ENCODE data around the gene HEMK1.

The HEMK1 gene

GRCh38 chr3:50615190-50615589, 45.9 kb downstream of the HEMK1 start:
- H3K27ac ChIP-seq = no peak overlapping the region
- in situ Hi-C loops (cut with HindIII; ENCODE audit: low pct_ligation_motif_present, low sequenced_read_pairs) = no loop called here
- DNase-seq = no peak
- H3K4me3 ChIP-seq (ENCODE audit: low read depth, low read length) = no peak overlapping the region
- H3K27me3 ChIP-seq (replicated peaks) = no peaks in the 10 kb centered on the region
- H3K36me3 ChIP-seq (replicated peaks) = no peaks in the 10 kb centered on the region
- TF ChIP-seq, protein P1, sequence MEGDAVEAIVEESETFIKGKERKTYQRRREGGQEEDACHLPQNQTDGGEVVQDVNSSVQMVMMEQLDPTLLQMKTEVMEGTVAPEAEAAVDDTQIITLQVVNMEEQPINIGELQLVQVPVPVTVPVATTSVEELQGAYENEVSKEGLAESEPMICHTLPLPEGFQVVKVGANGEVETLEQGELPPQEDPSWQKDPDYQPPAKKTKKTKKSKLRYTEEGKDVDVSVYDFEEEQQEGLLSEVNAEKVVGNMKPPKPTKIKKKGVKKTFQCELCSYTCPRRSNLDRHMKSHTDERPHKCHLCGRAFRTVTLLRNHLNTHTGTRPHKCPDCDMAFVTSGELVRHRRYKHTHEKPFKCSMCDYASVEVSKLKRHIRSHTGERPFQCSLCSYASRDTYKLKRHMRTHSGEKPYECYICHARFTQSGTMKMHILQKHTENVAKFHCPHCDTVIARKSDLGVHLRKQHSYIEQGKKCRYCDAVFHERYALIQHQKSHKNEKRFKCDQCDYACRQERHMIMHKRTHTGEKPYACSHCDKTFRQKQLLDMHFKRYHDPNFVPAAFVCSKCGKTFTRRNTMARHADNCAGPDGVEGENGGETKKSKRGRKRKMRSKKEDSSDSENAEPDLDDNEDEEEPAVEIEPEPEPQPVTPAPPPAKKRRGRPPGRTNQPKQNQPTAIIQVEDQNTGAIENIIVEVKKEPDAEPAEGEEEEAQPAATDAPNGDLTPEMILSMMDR (IDR thresholded peaks at IDR 0.05; ENCODE audit: low read depth, low read length, missing control alignments) = no peak

DNA sequence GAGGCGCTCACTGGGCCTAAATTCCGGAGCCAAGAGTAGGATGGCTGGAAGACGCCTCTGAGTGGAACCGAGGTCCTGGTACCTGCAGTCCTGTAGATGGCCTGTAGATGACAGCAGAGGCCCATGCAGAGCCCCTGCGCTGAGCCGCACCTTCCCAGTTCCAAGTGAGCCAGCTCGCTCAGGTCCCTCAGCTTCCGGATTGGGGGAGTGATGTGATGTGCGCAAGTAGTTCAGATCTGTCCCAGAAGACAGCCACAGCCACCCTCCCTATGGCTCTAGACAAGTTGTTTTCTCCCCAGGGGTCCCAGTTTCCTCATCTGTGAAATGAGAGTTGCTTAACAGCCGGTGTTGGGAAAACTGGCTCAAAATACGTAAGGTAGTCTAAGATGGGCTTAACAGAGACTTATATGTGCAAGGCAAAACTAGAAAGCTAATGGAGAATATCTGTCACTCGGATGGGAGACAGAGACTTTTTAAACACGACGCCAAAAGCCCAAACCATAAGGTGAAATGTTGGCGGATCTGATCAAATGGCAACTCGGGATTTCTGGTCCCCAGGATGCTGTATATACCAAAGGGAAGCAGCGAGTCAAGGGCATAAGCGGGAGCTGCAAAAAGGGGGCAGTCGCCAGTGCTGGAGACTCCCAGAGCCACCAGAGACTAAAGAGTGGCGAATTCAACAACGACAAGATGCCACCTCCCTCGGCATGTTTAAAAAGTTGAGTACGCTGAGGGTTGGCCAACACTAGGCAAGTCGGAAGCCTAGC, 46.9 kb downstream of the HEMK1 start:
- no peak overlapping the region for H3K27ac ChIP-seq
- TF ChIP-seq, protein P1 (IDR thresholded peaks at IDR 0.05; ENCODE audit: low read depth, low read length, missing control alignments) = peak; percentile 100
- peak overlapping the region; percentile 78 for H3K4me3 ChIP-seq (ENCODE audit: low read depth, low read length)
- peak; percentile 79 for DNase-seq
- in situ Hi-C loops (cut with HindIII; ENCODE audit: low pct_ligation_motif_present, low sequenced_read_pairs) = no loop called here
- H3K27me3 ChIP-seq (replicated peaks) = no peaks in the 10 kb centered on the region
- no peaks in the 10 kb centered on the region for H3K36me3 ChIP-seq (replicated peaks)

DNA sequence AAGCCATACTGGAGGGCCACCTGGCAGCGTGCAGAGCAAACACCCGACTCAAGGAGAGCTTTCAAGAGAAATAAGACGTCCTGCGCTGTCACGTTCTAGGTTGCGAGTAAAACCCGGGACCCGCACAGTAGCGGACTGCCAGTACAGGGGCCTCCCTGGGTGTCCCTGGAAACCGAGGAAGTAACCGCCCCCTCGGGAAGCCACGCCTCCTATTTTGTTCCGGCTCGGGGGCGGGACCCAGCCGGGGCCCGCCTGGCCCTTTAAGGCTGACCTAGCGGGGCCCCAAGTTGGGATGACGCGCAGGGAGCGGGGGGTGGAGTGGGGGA, 47.4 kb downstream of the HEMK1 start:
- Histone ChIP-seq H3K27me3 (replicated peaks) (no peaks in the 10 kb centered on the region), H3K36me3 (replicated peaks) (no peaks in the 10 kb centered on the region), H3K4me3 (ENCODE audit: low read depth, low read length) (peak overlapping the region; percentile 78), H3K27ac (no peak overlapping the region)
- in situ Hi-C loops (cut with HindIII; ENCODE audit: low pct_ligation_motif_present, low sequenced_read_pairs) = no loop called here
- DNase-seq = peak; percentile 79
- TF ChIP-seq, protein P1 (IDR thresholded peaks at IDR 0.05; ENCODE audit: low read depth, low read length, missing control alignments) = no peak

GRCh38 chr3:50617096-50617791, 47.9 kb downstream of the HEMK1 start, which contains the start of gene MAPKAPK3:
MAPKAPK3 (plus strand) TSS chr3:50617151; CDS start chr3:50617566, 415 bp downstream.
- Histone ChIP-seq H3K4me3 (ENCODE audit: low read depth, low read length) (peak within 1 kb of the TSS; percentile 78), H3K27me3 (replicated peaks) (no peaks in the 10 kb centered on the region), H3K27ac (peak within 1 kb of the TSS; percentile 57), H3K36me3 (replicated peaks) (no peaks in the 10 kb centered on the region)
- TF ChIP-seq, protein P1 (IDR thresholded peaks at IDR 0.05; ENCODE audit: low read depth, low read length, missing control alignments) = no peak
- no peak for DNase-seq
- in situ Hi-C loops (cut with HindIII; ENCODE audit: low pct_ligation_motif_present, low sequenced_read_pairs) = no loop called here

DNA sequence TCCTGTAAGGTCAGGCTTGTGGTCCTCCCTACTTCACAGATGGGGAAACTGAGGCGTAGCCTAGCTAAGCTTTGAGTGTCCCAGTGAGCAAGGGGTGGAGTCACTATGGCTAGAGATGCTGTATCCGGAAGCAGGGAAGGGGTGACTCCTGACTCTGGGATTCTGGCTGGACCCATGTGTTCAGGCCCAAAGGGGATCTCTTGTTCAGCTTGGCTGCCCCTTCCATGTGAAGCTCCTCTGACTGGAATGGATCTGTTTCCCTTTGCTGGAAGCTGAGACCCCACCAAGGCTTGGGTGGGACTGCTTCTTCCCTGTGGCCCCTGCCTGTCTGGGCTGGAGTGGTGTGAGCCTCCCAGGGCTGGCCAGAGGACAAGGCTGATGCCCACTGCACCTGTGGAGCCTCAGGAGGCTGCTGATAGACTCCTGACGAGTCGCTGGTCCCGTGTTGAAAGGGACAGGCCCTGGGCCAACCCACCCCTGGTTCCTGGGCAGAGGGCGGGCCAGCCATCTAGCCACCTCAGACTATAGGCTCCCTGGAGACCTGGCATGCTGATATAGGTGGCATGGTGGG, 48.7 kb downstream of the HEMK1 start:
- in situ Hi-C loops (cut with HindIII; ENCODE audit: low pct_ligation_motif_present, low sequenced_read_pairs) = no loop called here
- Histone ChIP-seq H3K4me3 (ENCODE audit: low read depth, low read length) (peak overlapping the region; percentile 78), H3K27ac (no peak overlapping the region), H3K36me3 (replicated peaks) (no peaks in the 10 kb centered on the region), H3K27me3 (replicated peaks) (no peaks in the 10 kb centered on the region)
- TF ChIP-seq, protein P1 (IDR thresholded peaks at IDR 0.05; ENCODE audit: low read depth, low read length, missing control alignments) = no peak
- no peak for DNase-seq

Measured in brain microvascular endothelial cell (primary cell).